ENCODE data around the gene COL1A2. TPM values are rescaled to one million over a fixed set of nuclear protein-coding genes. Genes with fewer than 3 reads are reported as not detected.

Gene COL1A2
- polyA plus RNA-seq, 1 donor, result 746 TPM

DNA sequence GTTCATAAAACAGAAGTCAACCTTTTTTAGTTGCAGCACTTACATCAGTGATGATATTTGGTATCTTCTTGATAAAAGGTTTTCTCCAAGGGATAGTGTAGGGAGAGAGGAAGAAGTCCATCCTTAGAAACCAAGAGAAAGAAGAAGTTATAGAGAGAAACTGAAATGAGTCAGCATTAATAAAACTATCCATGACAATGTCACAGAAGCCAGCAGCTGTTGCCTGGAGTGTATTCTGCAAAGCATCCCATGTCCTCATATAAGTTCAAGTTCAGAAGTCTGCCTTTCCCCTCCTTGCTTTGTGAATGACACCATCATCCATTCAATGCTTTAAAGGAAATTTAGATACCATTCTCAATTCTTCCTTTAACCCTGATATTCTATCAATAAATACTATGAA lies 14.4 kb upstream of the COL1A2 start:
- DNase-seq, result no peak

DNA sequence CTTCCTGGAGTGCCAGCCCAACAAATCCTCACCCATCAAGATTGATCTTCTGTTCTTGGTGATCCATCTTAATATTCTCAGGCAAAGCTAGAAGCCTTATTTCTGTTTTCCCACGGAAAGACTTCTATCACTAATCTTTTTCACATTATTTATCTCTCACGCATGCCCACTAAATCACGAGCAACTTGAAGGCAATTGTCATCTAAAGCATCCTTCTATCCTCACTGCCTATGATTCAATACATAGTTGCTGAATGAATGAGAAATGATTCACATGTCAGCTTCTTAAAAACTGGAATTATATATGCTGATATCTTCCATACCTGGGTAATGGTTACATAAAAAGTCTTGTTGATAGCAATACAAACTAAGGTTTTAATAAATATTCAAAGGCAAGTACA lies 12.6 kb upstream of the COL1A2 start:
- no peak for DNase-seq

DNA sequence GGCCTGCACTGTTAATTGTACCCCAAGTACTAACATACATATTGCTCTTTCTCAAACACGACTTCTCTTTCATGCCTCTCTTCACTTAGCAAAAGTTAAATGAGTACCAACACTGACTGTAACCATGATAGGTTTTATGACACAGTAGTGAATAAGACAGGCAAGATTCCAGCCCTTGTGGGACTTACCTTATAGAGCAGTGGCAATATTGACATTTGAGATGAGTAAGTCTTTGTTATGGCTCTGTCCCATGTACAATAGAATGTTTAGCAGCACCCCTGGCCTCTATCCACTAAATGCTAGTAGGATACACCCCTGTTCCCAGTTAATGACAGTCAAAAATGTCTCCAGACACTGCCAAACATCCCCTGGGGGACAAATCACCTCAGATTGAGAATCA lies 11.9 kb upstream of the COL1A2 start:
- DNase-seq, result no peak

DNA sequence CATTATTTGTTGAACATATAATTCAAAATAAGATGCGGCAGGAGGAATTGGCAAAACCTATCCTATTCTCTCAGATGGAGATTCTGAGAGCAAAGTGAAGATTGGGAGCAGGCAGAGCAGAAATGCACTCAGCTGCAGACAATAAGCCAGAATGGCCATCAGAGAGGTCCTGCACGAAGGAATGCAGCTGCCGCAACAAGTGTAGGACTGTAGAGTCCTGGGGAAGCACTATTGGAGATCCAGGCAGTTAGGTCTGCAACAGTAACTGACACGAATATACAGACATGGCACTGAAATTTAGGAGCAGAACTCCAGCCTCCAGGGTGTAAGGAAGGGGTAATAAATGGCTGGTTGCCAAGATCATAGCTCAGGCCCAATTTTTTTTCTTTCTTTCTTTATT lies 10.4 kb upstream of the COL1A2 start:
- DNase-seq, result no peak

DNA sequence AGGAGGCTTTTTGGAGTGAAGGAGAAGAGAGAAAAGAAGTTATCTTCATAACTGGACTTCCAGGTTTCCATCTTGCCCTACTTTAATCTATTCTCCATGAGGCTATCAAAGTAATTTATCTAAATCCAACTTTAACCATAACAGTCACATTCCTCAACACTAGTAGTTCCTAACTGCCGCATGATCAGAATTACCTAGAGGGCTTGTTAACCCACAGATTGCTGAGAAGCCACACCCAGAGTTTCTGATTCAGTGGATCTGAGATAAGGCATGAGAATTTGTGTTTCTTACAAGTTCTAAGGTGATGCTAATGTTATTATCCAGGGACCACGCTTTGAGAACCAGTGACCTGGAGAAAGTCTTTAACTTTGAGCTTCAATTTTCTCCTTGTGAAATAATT lies 8.3 kb upstream of the COL1A2 start:
- no peak for DNase-seq

DNA sequence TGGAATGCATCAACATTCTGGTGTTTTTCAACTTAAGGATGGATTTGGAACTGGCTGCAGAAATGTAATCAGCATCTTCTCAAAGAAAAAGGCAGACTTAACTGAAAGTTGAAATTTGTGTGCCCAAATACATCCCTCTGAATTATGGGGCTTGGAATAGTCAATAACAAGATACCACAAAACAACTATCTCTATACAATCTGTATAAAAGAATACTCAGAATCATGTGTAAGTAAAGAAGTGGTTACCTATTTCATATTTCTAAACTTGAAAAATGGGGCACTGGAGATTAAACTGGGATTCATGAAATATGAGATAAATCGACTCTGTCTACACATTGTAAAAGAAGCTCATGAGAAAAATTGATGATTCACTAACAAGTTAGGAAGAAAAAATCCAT lies 6.2 kb upstream of the COL1A2 start:
- DNase-seq, result no peak

DNA sequence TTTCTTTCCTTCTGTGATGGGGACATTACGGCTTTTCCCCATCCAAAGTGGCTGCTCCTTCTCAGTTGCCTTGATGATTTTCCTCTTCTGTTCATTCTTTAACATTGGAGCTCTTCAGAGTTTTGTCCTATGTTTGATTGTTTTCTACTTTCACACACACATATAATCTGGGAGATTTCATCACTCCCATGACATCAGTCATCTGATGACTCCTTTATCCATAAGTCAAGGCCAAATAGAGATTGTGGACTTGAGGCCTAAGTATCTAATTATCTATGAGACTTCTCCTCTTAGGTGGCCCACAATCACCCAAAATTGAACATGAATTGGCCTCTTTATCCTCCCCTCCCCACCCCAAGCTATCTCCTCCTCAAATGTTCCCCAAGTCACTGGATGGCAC lies 5.3 kb upstream of the COL1A2 start:
- DNase-seq, result no peak

DNA sequence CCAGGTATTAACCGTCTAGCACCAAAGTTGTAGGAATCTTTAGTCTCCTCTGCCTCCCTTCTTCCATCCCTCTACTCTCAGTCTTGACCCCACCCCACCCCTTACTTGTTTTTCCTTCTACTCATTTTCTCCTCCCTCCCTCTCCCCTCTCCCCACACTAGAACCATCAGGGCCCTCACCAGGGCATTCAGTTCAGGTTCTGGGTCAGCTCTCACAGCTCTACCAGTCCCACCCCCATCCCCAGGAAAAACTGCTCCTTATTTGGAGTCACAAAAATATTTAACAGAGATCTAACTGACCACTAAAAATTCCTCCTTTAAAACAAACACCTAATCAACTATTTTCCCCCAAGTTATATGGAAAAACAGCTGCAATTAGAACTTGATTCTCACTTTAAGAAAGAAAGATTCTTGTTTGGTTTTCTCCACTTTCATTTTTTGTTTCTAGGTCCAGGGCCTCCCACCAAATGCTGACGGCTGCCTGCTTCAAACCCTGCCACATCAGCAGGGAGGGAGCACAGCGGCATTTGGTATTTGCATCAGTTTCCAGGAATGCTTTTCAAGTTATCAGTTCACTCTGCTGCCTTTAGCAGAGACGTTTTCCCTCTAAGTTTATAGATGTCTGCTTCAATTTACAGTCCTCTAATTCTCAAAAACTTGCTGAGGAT lies 2.8 kb upstream of the COL1A2 start:
- DNase-seq, result no peak

DNA sequence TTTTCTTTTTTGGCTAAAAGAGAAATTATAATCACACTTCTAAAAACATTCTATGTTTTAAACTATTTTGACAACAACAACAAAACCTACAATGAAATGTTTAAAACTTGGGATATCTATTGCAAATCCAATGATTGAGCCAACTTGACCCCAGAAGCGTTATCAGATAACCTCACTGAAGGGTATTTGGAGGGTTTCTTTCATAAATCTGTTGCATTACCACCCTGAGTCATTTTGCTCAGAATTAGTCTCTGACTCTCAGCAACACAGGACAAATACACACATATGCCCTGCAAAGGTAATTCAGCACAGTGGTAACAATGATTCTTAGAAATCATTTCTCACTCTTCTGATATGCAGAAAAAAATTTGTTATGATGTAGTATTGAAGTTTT lies 2.3 kb upstream of the COL1A2 start:
- DNase-seq, result no peak

DNA sequence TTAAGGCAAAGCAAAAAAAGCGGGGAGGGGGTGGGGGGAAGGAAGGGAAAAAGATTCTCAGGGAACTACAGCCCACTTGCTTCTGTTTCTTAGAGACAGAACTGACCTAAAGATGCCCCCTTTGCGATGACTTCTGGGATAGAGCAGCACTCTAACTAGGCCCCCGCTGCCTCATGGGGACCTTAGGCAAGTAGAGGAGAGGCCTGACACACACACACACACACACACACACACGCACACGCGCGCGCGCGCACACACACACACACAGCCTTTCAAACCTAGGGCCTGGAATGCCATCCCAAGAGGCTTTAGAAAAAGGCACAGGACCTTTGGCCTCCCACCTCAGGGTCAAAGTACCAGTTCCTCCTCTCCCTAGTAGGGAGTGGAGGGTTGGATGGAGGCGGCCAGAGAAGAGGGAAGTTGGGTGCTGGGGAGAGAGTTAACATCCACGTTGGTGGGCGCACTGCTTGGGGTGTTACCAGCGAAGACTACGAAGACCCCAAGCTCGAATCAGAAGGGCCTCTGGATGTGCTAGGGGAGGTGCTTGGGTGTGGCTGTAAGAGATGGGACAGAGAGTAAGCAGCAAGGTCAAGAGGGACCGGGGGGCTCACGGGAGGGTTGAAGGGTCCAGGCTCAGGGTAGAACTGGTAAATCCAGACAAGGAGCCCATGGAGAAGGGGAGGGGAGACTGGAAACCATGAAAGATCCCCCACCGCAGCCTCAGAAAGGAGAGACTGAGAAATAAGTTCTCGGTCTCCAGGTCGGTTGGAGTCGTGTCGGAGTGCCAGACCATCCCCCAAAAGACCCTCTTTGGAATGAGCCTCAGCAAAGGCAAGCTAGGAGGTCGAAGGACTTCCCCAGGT lies 1.2 kb upstream of the COL1A2 start:
- DNase-seq, result no peak

DNA sequence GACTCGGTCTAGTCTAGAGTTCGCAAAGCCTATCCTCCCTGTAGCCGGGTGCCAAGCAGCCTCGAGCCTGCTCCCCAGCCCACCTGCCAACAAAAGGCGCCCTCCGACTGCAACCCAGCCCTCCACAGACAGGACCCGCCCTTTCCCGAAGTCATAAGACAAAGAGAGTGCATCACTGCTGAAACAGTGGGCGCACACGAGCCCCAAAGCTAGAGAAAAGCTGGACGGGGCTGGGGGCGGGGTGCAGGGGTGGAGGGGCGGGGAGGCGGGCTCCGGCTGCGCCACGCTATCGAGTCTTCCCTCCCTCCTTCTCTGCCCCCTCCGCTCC lies 622 bp upstream of the COL1A2 start:
- DNase-seq, result no peak

DNA sequence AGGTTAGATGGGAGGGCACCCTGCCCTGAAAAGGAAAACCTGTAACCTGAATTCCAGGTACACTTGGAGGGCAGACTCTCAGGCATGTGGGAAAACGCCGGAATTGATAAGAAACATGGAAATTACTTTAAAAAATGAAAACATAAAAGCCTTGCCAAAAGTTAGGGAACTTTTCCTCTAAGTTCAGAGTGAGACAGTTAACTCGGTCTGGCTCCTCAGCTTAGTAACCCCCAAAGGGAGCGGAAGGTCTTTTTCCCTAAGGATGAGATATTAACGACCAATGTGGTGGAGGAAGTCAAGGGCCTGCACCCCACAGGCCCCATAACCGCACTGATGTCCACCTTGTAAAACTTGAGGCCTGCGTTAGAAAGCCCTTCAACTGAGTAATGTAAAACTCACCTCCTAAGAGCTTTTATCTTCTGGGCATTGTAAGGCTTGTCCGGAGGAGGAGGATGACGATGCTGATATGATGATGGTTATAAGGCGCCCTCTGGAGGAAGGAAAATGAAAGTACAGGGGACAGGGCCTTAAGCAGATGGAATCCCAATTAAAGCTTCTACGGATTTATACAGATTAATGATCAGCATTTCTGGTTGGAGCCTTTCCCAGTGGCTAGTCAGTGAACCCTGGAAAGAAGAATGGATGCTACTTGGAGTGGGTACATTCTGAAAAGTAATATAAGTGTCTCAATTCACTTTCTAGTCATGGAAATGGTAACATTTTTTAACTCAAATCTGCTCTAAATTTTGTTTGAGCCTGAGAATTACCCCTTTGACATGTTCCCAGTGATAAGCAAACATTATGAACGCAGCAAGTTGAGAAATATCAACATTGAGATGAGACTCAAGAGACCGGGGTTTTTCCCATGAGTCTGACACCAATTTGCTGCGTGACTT lies 694 bp downstream of the COL1A2 start:
- DNase-seq, result peak; percentile 88

DNA sequence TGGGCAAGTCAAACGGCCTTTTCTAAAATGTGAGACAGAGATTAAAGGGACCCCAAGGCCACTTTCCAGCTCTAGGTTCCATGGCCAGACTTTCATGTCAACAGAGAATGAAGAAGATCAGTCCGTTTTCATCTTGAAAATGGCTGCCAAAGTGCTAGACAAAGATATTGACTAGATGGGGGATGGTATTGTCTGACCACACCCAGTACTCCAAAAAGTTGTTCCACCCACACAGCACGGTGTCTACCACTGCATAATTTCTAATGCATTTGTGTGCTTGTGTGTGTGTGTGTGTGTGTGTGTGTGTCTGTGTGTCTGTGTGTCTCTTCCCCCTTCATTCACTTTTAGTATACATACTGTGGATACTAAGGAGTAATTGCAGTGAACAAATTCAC lies 1.3 kb downstream of the COL1A2 start:
- no peak for DNase-seq

DNA sequence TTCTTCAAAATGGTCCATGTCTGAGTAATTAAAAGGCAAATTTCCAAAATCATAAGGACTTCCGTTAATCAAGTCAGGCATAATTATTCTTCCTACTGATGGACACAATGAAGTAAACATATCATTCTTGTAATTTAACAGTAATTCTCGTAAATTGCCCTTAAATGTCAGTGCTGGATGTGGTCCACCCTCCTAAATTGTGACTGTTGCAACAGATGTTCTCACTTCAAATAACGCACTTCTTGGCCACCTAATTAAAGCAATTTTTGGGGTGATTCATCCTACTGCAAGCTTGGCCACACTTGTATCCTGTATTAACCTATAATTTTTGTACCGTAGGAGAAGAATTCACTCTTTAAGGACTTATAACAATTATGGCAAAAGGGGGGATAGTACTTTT lies 1.9 kb downstream of the COL1A2 start:
- DNase-seq, result no peak

DNA sequence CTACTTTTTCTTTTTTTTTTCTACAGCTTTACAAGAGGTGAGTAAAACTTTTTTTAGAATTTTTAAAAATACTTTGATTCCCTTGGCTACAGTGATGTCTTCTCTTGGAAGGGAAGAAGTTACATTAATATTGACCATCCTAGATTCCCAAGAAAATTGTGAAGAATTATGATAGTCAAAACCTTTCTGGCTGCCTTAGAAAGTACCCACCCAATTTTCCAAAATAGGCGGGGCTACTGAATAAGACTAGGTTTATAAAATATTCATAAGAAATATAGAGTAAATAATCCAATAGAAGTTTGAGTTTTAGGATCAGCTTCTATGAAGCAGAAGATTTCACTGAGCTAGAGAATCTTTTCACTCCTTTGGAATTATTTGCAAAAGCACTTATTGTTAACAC lies 3.0 kb downstream of the COL1A2 start:
- DNase-seq, result no peak

DNA sequence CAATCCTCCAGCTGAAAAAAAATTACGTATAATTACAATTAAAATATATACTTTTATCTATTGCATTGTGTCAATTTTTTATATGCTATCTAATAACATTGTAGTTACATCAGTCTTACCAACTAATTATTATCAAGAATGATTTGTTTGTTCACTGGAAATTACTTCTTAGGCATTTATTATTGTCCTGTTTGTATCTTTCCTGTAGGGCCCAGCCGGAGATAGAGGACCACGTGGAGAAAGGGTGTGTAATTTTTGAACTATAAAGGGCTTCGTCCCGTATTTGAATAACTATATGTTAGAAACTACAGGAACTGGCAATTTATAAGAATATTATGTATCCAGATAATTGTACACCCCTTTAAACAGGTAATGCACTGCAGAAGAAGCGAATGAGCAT lies 4.1 kb downstream of the COL1A2 start:
- DNase-seq, result no peak

DNA sequence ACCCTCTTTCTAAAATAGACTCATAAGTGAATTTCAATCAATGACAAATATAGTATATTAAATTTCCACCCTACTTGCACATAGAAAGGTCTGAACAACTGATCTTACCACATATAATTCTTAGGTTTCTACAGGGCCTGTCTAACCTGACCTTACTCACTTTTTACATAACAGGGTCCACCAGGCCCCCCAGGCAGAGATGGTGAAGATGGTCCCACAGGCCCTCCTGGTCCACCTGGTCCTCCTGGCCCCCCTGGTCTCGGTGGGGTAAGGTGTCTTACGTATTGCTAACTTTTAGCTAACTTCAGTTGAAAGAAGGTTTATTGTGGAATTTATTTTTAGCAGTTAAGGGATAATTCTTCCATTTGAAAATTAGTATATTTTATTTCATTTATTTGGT lies 5.3 kb downstream of the COL1A2 start:
- DNase-seq, result no peak

DNA sequence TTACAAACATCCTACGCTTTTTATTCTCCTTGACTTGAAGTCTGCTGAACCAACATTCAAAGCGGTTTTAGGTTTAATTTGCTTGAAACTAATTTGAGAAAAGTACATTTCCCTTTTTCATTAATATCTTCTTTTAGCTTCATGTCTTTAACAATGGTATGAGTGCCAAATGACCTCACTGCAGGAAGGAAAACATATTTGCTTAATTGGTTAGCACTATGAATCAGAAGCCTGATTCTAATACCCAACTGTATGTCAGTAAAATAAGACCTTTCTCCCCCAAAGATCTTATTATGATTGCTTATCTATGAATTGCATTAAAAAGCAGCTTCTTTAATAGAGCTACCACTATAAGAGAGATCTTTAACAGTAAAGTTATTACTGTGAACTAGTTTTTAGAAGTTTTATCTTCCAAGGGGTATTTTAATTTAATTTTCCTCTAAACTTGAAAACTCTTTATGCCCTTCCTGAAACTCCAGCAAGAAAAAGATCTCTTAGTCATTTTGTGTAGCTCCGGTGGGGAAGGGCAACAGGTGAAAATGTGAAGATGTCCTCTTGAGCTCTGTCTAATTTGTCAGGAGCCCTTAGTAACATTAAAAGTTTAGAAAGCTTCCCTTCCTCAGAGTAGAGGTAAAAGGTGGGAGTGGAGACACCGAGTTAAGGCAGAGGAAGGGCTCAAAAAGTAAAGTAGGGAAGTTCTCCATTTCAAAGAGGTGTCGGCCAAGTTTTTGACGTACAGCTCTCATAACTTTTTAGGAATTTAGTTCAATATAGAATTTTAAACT lies 6.1 kb downstream of the COL1A2 start:
- DNase-seq, result no peak

DNA sequence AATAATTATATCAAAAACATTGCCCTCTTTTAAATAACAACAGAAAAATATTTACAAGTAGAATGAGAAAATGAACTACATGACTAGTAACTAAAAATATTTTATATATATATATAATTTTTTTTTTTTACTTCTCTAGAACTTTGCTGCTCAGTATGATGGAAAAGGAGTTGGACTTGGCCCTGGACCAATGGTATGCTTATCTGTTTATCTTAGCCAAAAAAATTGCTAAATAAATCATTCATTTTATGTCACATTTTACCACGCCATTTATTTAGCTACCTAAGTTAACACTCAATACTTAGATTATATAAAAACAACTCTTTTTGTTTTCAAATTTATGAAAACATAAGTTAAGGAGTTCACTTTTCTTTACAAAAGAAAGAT lies 6.7 kb downstream of the COL1A2 start:
- no peak for DNase-seq

DNA sequence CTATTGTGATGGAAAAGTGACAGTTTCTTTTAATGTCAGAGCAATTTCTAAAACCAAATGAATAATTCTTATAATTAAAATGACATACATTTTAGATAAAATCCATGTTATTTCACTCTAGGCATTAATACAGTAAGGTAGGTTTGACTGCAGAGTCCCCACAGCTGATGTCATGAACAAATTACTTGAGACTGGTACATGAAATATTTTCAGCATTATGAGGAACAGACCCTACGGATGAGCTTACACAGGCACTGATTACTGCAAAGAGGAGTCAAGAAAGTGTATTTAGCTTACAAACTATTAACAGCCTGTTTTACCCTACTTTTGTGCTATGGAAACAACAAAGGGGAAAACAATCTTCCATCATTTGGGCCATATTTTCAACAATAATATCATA lies 8.9 kb downstream of the COL1A2 start:
- DNase-seq, result no peak

DNA sequence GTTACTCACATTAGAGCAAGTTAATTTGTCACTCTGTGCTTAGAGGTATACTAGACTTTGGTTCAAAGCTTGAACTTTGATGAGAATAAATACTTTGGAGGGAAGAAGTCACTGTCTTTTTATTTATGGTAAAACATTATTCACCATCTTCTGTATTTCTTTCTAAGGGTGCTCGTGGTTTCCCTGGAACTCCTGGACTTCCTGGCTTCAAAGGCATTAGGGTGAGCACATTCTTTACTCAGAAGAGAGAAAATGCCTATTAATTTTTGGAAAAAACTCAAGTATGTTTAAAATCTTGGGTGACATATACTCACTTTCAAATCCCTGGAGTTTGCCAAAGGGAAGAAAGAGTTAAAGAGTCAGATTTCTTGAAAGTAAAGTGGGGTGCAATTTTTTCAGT lies 10.8 kb downstream of the COL1A2 start:
- DNase-seq, result no peak

DNA sequence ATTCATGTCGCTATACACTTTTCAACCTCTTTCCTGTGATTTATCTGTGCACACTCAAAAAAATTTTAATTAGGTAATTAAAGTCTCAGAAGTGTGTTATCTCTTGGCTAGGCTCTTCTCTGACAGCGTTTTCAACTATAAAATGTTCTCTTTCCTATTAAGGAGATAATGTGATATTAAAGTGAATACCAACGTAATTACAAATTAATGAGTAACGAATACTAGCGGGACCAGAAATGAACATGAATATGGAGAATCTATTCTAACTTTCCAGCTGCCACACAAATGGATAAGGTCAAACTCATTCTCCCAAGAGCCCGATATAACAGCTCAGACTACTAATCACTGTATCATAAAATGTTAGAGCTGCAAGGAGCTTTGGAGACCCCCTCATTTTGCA lies 12.0 kb downstream of the COL1A2 start:
- DNase-seq, result no peak
